DMS53 treated with DMSO at 0.1 percent for 48 hours (cell line): ENCODE data around the gene OCSTAMP.

Experiments used
- DNase-seq: peaks from one replicate; lab custom pipeline; 2025; ENCODE audit not compliant: unreplicated experiment; lab: John Stamatoyannopoulos, UW

The OCSTAMP gene

GRCh38 chr20:46554828-46555227 is 4.4 kb upstream of the OCSTAMP start:
- no peak for DNase-seq

GRCh38 chr20:46553926-46554325 is 3.5 kb upstream of the OCSTAMP start:
- no peak for DNase-seq

- no peak for DNase-seq
These were observed 2.3 kb upstream of the OCSTAMP start for GRCh38 chr20:46552460-46553420.

GRCh38 chr20:46551522-46552381 is 1.3 kb upstream of the OCSTAMP start:
- no peak for DNase-seq

- no peak for DNase-seq
These were observed 1.1 kb downstream of the OCSTAMP start for GRCh38 chr20:46549188-46549972.

- no peak for DNase-seq
These were observed 1.8 kb downstream of the OCSTAMP start for GRCh38 chr20:46548688-46549087.

GRCh38 chr20:46547995-46548394 is 2.5 kb downstream of the OCSTAMP start:
- DNase-seq: no peak

GRCh38 chr20:46546936-46547335 is 3.5 kb downstream of the OCSTAMP start:
- DNase-seq: no peak

- DNase-seq: no peak
These were observed 4.2 kb downstream of the OCSTAMP start for GRCh38 chr20:46546298-46546697.

GRCh38 chr20:46545827-46546138 is 4.7 kb downstream of the OCSTAMP start:
- no peak for DNase-seq

- no peak for DNase-seq
These were observed 5.2 kb downstream of the OCSTAMP start for GRCh38 chr20:46545077-46545826.

GRCh38 chr20:46544576-46544975 is 5.9 kb downstream of the OCSTAMP start:
- no peak for DNase-seq

GRCh38 chr20:46543959-46544358 is 6.5 kb downstream of the OCSTAMP start:
- DNase-seq: no peak

- DNase-seq: no peak
These were observed 7.4 kb downstream of the OCSTAMP start for GRCh38 chr20:46543033-46543432.

GRCh38 chr20:46541229-46541935 is 9.1 kb downstream of the OCSTAMP start:
- no peak for DNase-seq

GRCh38 chr20:46539113-46539512 is 11.3 kb downstream of the OCSTAMP start:
- no peak for DNase-seq

- DNase-seq: no peak
These were observed 19.8 kb downstream of the OCSTAMP start for GRCh38 chr20:46530640-46531039.

- no peak for DNase-seq
These were observed 26.6 kb downstream of the OCSTAMP start for GRCh38 chr20:46523696-46524328.

- DNase-seq: no peak
These were observed 27.3 kb downstream of the OCSTAMP start for GRCh38 chr20:46523108-46523507.
